CD4-positive, alpha-beta memory T cell (primary cell): ENCODE results near the gene LRGUK. TPM values are rescaled to one million over a fixed set of nuclear protein-coding genes. Genes with fewer than 3 reads are reported as not detected.
"Not testable (repeated sequence)": the region's sequence is repeated elsewhere in the genome, so short reads cannot be mapped to it uniquely, and the experiment has no call there.

Source experiments
- CTCF ChIA-PET: fragments of 350-600 bp; sonication (Branson Sonifier 250); formaldehyde crosslinking; loops from one replicate; lab custom pipeline; 2021; ENCODE audit warnings: inconsistent platforms; ENCODE audit not compliant: partially characterized antibody; lab: Charles Lee
- POLR2A ChIA-PET: fragments of 350-600 bp; sonication (Branson Sonifier 250); formaldehyde crosslinking; loops from one replicate; lab custom pipeline; 2021; ENCODE audit not compliant: partially characterized antibody; lab: Charles Lee
- DNase-seq, 5 donors: peaks; one replicate each; pipeline versions ENCODE4 v3.0.0 to v3.0.0-alpha.2; 2020 to 2022; ENCODE audit warnings: mixed read lengths in 1 of 5
- H3K27ac ChIP-seq: one replicate; pipeline ENCODE4 v1.7.0; 2013; ENCODE audit warnings: low read depth, low read length
- H3K27me3 ChIP-seq: 2 replicates; pipeline ENCODE4 v1.7.0; 2013; ENCODE audit warnings: mild to moderate bottlenecking, low read length, moderate library complexity; ENCODE audit not compliant: insufficient read depth
- H3K36me3 ChIP-seq: 2 replicates; pipeline ENCODE4 v1.7.0; 2013; ENCODE audit warnings: mild to moderate bottlenecking, low read length, moderate library complexity; ENCODE audit not compliant: insufficient read depth
- H3K4me1 ChIP-seq: 2 replicates; pipeline ENCODE4 v1.7.0; 2013; ENCODE audit warnings: mild to moderate bottlenecking, low read length, moderate library complexity; ENCODE audit not compliant: insufficient read depth
- H3K4me3 ChIP-seq, 2 donors: one replicate each; pipeline ENCODE4 v1.7.0; 2013; ENCODE audit warnings: low read length in 2 of 2, mild to moderate bottlenecking in 1 of 2
- H3K9me3 ChIP-seq, 2 donors: one replicate each; pipeline ENCODE4 v1.7.0; 2013; ENCODE audit warnings: low read length in 2 of 2, control low read depth in 1 of 2; ENCODE audit not compliant: control insufficient read depth in 1 of 2
- H3K27ac Mint-ChIP-seq, 7 donors: one replicate each; pipeline ENCODE4 v1.8.0; 2020 to 2021; ENCODE audit warnings: mixed read lengths in 7 of 7, mild to moderate bottlenecking in 6 of 7, inconsistent platforms in 3 of 7, moderate library complexity in 3 of 7
- H3K27me3 Mint-ChIP-seq, 2 donors: one replicate each; pipeline ENCODE4 v1.8.0; 2020 to 2021; ENCODE audit warnings: mixed read lengths in 2 of 2
- H3K36me3 Mint-ChIP-seq, 2 donors: one replicate each; pipeline ENCODE4 v1.8.0; 2020 to 2021; ENCODE audit warnings: mixed read lengths in 2 of 2, inconsistent platforms in 1 of 2, mild to moderate bottlenecking in 1 of 2
- H3K4me1 Mint-ChIP-seq, 4 donors: one replicate each; pipeline ENCODE4 v1.8.0; 2020 to 2021; ENCODE audit warnings: mixed read lengths in 4 of 4, mild to moderate bottlenecking in 1 of 4
- H3K4me3 Mint-ChIP-seq, 8 donors: one replicate each; pipeline ENCODE4 v1.8.0; 2020 to 2021; ENCODE audit warnings: mixed read lengths in 8 of 8, mild to moderate bottlenecking in 7 of 8, moderate library complexity in 6 of 8, inconsistent platforms in 3 of 8
- H3K9me3 Mint-ChIP-seq, 8 donors: one replicate each; pipeline ENCODE4 v1.8.0; 2020 to 2021; ENCODE audit warnings: mixed read lengths in 8 of 8, mild to moderate bottlenecking in 5 of 8, inconsistent platforms in 3 of 8, moderate library complexity in 1 of 8
- intact Hi-C: fragments of 100-400 bp; cut with micrococcal nuclease; formaldehyde crosslinking; loops from one replicate; pipeline ENCODE4 v1.15.1; 2023
- polyA plus RNA-seq, 2 donors: library from polyadenylated mRNA; unstranded; fragments of 300-500 nt; fragmentation: Illumina TruSeq; gene quantifications; one replicate each; pipeline ENCODE4 v1.2.3, GENCODE V29; 2021
- total RNA-seq, 2 experiments: library from RNA; stranded (reverse); gene quantifications; one replicate each; pipeline ENCODE4 v1.2.3, GENCODE V29; 2021

Gene LRGUK
- total and polyA plus RNA-seq, 4 experiments from 2014 or later: 0.38 to 0.55 TPM; not detected in 2

DNA sequence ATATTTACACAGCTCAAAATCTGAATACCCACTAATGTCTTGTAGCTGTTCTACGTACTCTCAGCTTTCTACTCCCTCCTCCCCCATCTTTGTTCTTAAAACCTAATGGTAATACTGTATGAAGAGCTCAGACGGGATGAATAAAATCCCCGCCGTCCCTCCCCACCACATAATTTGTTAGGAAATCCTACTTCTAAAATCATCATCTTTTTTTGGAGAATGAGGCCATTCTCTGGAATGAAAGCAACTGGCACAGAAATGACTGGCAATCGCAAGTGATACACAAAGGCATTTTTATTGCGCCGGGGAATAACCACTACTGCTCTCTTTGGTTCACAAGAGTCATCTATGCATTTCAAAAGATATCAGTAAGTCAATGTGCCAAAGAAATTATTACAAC lies 162.3 kb downstream of the LRGUK start:
- H3K36me3 Mint-ChIP-seq: peaks cover 16 to 19% of the 10 kb centered on the region in 2 donors
- Histone ChIP-seq H3K9me3 (no peaks in the 10 kb centered on the region), H3K27me3 (no peaks in the 10 kb centered on the region), H3K4me1 (no peaks in the 10 kb centered on the region), H3K4me3 (no peak overlapping the region), H3K36me3 (peaks cover 2% of the 10 kb centered on the region), H3K27ac (no peak overlapping the region)
- CTCF ChIA-PET: no interaction called here
- DNase-seq: no peak
- H3K4me1 Mint-ChIP-seq: no peaks in the 10 kb centered on the region
- no peak overlapping the region for H3K27ac Mint-ChIP-seq
- intact Hi-C loops: no loop called here
- POLR2A ChIA-PET: no interaction called here
- H3K9me3 Mint-ChIP-seq: no peaks in the 10 kb centered on the region
- no peaks in the 10 kb centered on the region for H3K27me3 Mint-ChIP-seq
- no peak overlapping the region for H3K4me3 Mint-ChIP-seq

DNA sequence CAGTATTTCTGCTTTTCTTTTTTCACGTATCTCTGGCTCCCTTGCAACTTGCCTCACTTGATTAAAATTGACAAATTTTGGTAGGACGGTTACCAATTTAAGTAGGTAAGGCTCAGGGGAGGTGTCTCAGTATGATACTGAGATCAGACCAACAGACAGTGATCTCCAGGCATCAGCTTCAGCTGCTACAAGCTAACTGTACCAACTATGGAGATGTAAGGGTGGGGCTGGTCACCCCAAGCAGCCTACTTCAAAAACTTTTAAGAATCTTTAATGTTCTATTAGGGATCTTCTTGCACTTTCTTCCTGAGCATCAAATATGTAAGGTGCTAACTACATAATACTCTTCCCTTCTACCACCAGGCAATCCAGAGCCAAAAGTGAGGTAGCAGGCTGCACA lies 162.7 kb downstream of the LRGUK start:
- Mint-ChIP-seq H3K4me3 (no peak overlapping the region), H3K27me3 (no peaks in the 10 kb centered on the region), H3K4me1 (no peaks in the 10 kb centered on the region), H3K27ac (no peak overlapping the region), H3K36me3 (peaks cover 21 to 23% of the 10 kb centered on the region in 2 donors), H3K9me3 (no peaks in the 10 kb centered on the region)
- CTCF ChIA-PET: no interaction called here
- DNase-seq: no peak
- peaks cover 5% of the 10 kb centered on the region for H3K36me3 ChIP-seq
- POLR2A ChIA-PET: no interaction called here
- no peak overlapping the region for H3K27ac ChIP-seq
- no peaks in the 10 kb centered on the region for H3K27me3 ChIP-seq
- H3K4me1 ChIP-seq: no peaks in the 10 kb centered on the region
- intact Hi-C loops: no loop called here
- no peak overlapping the region for H3K4me3 ChIP-seq
- no peaks in the 10 kb centered on the region for H3K9me3 ChIP-seq

DNA sequence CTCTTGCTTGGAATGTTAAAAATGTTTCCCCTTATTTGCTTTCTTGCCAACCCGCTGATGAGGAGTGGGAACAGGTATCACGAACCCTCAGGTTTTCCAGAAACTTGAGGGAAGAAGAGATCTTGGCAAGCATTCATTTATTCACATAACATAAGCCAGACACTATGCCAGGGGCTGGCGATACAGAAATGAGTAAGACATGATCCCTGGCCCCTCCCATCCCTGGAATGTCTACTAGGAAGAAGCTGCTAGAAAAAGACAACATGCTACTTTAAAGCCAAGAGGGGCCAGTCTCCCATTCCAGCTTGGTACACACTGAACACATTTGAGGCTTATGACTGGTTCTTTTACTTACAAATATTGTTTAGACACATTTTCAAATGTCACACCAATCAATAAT lies 163.1 kb downstream of the LRGUK start:
- H3K4me1 ChIP-seq: no peaks in the 10 kb centered on the region
- no peaks in the 10 kb centered on the region for H3K27me3 ChIP-seq
- H3K4me3 ChIP-seq: no peak overlapping the region
- peaks cover 5% of the 10 kb centered on the region for H3K36me3 ChIP-seq
- no peaks in the 10 kb centered on the region for H3K9me3 ChIP-seq
- intact Hi-C loops: no loop called here
- DNase-seq: no peak
- POLR2A ChIA-PET: no interaction called here
- Mint-ChIP-seq H3K4me3 (no peak overlapping the region), H3K4me1 (no peaks in the 10 kb centered on the region), H3K36me3 (peaks cover 24 to 27% of the 10 kb centered on the region in 2 donors), H3K9me3 (no peaks in the 10 kb centered on the region), H3K27ac (no peak overlapping the region), H3K27me3 (no peaks in the 10 kb centered on the region)
- no peak overlapping the region for H3K27ac ChIP-seq
- CTCF ChIA-PET: no interaction called here

DNA sequence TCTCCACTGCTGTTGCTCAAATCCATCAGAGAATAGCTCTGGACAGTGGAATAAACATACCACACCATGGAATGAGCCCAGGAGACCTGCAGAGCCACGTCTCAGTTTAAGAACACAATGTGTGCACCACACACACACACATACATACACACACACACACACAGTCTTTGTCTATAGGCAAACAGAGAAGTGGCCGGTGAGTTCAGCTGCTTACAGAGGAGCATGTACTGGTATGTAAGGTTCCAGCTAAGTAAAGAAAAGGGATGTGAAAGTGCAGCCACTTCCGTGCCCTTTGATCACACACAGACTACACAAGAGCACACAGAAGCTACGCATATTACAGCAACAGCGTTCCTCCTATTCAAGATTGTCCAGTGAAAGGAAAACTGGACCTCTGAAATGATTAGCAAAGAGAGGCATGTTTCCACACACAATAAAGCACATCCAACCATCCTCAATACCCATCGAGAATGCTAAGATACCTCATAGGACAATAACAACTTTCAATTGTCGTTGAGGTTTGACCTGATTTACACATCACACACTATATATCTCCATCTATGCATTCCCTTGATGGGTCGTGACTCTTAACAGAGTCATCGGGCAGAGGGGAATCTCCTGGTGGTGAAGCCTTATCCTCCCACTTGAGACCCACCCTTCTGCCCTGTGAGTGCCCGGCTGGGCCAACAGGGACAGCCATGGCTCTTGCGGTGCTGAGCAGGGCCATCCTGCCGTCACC lies 166.0 kb downstream of the LRGUK start:
- Mint-ChIP-seq H3K4me3 (no peak overlapping the region), H3K36me3 (peaks cover 41 to 43% of the 10 kb centered on the region in 2 donors), H3K4me1 (no peaks in the 10 kb centered on the region), H3K27ac (no peak overlapping the region), H3K27me3 (no peaks in the 10 kb centered on the region), H3K9me3 (peaks cover 0 to 2% (median 0%) of the 10 kb centered on the region in 8 donors)
- Histone ChIP-seq H3K27ac (no peak overlapping the region), H3K36me3 (peaks cover 5% of the 10 kb centered on the region), H3K4me3 (no peak overlapping the region), H3K9me3 (no peaks in the 10 kb centered on the region), H3K4me1 (no peaks in the 10 kb centered on the region), H3K27me3 (no peaks in the 10 kb centered on the region)
- intact Hi-C loops: no loop called here
- ChIA-PET POLR2A (no interaction called here), CTCF (no interaction called here)
- no peak for DNase-seq

DNA sequence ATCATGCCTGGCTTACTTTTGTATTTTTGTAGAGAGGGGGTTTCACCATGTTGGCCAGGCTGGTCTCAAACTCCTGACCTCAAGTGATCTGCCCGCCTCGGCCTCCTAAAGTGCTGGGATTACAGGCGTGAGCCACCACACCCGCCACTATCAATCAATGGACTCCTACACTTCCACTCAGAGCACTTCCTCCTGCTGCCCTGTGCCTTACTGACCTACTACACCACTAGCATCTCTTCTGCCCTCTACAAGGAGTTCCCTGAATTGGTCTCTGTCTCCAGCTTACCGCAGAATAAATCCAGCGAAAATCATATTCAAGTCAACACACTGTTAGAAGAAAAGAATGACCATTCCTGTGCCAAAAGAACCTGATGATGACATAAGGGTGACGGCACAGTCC lies 168.8 kb downstream of the LRGUK start:
- H3K27me3 ChIP-seq, intact Hi-C loops, CTCF ChIA-PET, H3K36me3 ChIP-seq, H3K4me3 ChIP-seq, H3K4me1 Mint-ChIP-seq, H3K27me3 Mint-ChIP-seq, DNase-seq, POLR2A ChIA-PET, H3K9me3 ChIP-seq, H3K9me3 Mint-ChIP-seq, H3K27ac ChIP-seq, H3K4me3 Mint-ChIP-seq, H3K4me1 ChIP-seq: not testable (repeated sequence)
- peak overlapping the region in 1 of 7 donors; percentile 72 for H3K27ac Mint-ChIP-seq
- peaks cover 55 to 63% of the 10 kb centered on the region in 2 donors for H3K36me3 Mint-ChIP-seq

DNA sequence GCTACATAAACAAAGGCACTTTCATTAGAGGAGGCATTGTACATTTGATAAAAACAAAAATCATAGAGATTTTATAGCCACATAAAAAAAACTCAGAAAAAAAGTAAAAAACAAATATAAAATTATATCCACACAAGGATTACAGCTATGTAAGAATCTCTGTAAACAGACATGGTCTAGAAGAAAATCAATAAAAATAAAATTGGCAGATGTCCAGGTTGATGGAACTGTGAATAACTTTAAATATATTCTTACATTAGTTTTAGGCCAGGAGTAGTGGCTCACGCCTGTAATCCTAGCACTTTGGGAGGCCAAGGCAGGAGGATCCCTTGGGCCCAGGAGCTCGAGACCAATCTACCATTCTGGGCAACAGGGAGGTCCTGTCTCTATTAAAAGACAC lies 170.3 kb downstream of the LRGUK start:
- H3K36me3 ChIP-seq: peaks cover 9% of the 10 kb centered on the region
- no peaks in the 10 kb centered on the region for H3K27me3 ChIP-seq
- Mint-ChIP-seq H3K27me3 (no peaks in the 10 kb centered on the region), H3K36me3 (peaks cover 63 to 75% of the 10 kb centered on the region in 2 donors), H3K4me1 (no peaks in the 10 kb centered on the region), H3K27ac (no peak overlapping the region), H3K4me3 (no peak overlapping the region), H3K9me3 (peaks cover 0 to 2% (median 0%) of the 10 kb centered on the region in 8 donors)
- CTCF ChIA-PET: no interaction called here
- POLR2A ChIA-PET: no interaction called here
- no peak for DNase-seq
- no peaks in the 10 kb centered on the region for H3K4me1 ChIP-seq
- H3K4me3 ChIP-seq: no peak overlapping the region
- H3K27ac ChIP-seq: no peak overlapping the region
- no peaks in the 10 kb centered on the region for H3K9me3 ChIP-seq
- intact Hi-C loops: no loop called here

DNA sequence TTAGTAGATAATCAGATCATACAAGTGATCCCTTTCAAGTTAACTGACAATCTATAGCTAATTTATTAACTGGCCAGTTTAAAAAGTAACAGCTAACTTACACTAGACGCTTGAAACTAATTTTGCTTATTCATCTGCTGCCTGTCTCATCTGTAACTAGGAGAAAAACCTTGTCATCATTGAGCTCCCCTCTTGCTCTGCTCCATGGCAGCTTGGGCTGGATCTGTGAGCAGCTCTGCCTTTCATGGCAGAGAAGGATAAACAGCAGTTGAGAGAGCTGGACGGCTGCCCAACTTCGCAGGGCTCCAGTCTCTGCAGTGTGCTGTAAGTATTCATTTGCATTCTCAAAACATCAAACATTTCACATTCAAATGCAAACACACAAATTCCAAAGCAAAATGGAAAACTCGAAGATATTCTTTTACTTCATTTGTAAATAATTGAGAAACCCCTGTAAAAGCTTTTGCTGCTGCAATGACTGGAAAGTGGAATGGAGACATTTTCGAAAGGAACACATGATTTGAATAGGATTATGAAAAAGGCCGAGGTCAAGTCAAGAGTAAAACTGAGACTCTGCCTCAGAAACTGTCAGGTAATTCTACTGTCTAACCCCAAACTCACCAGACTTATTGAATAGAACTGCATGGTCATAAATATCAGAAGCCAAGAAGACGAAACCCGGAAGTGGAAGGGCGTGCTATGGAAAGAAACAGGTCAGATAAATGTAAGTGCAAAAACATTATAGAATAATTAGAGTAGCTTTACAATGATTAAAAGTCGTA lies 172.0 kb downstream of the LRGUK start:
- Mint-ChIP-seq H3K27ac (peak overlapping the region in 1 of 7 donors; percentile 2), H3K27me3 (no peaks in the 10 kb centered on the region), H3K36me3 (peaks cover 68 to 79% of the 10 kb centered on the region in 2 donors), H3K4me3 (no peak overlapping the region), H3K4me1 (no peaks in the 10 kb centered on the region), H3K9me3 (peaks cover 0 to 2% (median 0%) of the 10 kb centered on the region in 8 donors)
- Histone ChIP-seq H3K27me3 (no peaks in the 10 kb centered on the region), H3K4me3 (no peak overlapping the region), H3K27ac (no peak overlapping the region), H3K36me3 (peaks cover 16% of the 10 kb centered on the region), H3K4me1 (no peaks in the 10 kb centered on the region), H3K9me3 (no peaks in the 10 kb centered on the region)
- DNase-seq: no peak
- ChIA-PET CTCF (no interaction called here), POLR2A (no interaction called here)
- intact Hi-C loops: no loop called here
